GM12873 (cell line): ENCODE results near the gene URGCP.

Source experiments
- CTCF ChIP-seq: IDR thresholded peaks from 2 replicates; pipeline ENCODE4 v1.5.1; 2012; ENCODE audit warnings: low read depth, mild to moderate bottlenecking, moderate library complexity, low read length, control low read depth; ENCODE audit not compliant: insufficient read depth; ENCODE audit errors: missing control alignments

The URGCP gene

GRCh38 chr7:43856316-43856715 lies 50.1 kb downstream of the URGCP start:
- no peak for TF ChIP-seq CTCF

GRCh38 chr7:43855176-43855575 lies 51.2 kb downstream of the URGCP start:
- TF ChIP-seq CTCF, result no peak

- TF ChIP-seq CTCF, result no peak
These were observed 54.6 kb downstream of the URGCP start for GRCh38 chr7:43851805-43852204.

- TF ChIP-seq CTCF, result no peak
These were observed 55.9 kb downstream of the URGCP start for GRCh38 chr7:43850348-43851116.

GRCh38 chr7:43849047-43849446 lies 57.3 kb downstream of the URGCP start:
- no peak for TF ChIP-seq CTCF

- TF ChIP-seq CTCF, result no peak
These were observed 58.9 kb downstream of the URGCP start for GRCh38 chr7:43847496-43847895.

- TF ChIP-seq CTCF, result no peak
These were observed 61.7 kb downstream of the URGCP start for GRCh38 chr7:43844662-43845061.
